Activated CD8-positive, alpha-beta T cell treated with anti-CD3 and anti-CD28 coated beads, Interleukin-2, amount 10 ng/mL, durations not matched to agents 7 days and 5 days (primary cell): ENCODE results near the gene PCDHGA4. TPM values are rescaled to one million over a fixed set of nuclear protein-coding genes. Genes with fewer than 3 reads are reported as not detected.

Experiments
- total RNA-seq, 2 experiments: library from RNA; stranded (reverse); gene quantifications; one replicate each; pipeline ENCODE4 v1.2.3, GENCODE V29; 2021

The PCDHGA4 gene
- total RNA-seq, 2 experiments from 2014 or later, result 0.10 TPM; not detected in 1

Other genes with a start within 250 kb of the PCDHGA4 start
- not detected for gene PCDHB4, start 233.2 kb upstream of the PCDHGA4 start, total RNA-seq
- gene PCDHB5, start 219.8 kb upstream of the PCDHGA4 start, total RNA-seq, result not detected
- not detected for gene PCDHB6, start 205.0 kb upstream of the PCDHGA4 start, total RNA-seq
- not detected for gene PCDHB7, start 182.4 kb upstream of the PCDHGA4 start, total RNA-seq
- gene PCDHB8, start 177.2 kb upstream of the PCDHGA4 start, total RNA-seq, result not detected
- not detected for gene PCDHB16, start 172.6 kb upstream of the PCDHGA4 start, total RNA-seq
- gene PCDHB9, start 167.9 kb upstream of the PCDHGA4 start, total RNA-seq, result not detected
- not detected for gene PCDHB10, start 162.7 kb upstream of the PCDHGA4 start, total RNA-seq
- gene PCDHB11, start 155.4 kb upstream of the PCDHGA4 start, total RNA-seq, result not detected
- gene PCDHB12, start 146.3 kb upstream of the PCDHGA4 start, total RNA-seq, result not detected
- gene PCDHB13, start 141.1 kb upstream of the PCDHGA4 start, total RNA-seq, result not detected
- not detected for gene PCDHB14, start 131.7 kb upstream of the PCDHGA4 start, total RNA-seq
- gene PCDHB15, start 109.6 kb upstream of the PCDHGA4 start, total RNA-seq, result not detected
- gene SLC25A2, start 51.0 kb upstream of the PCDHGA4 start, total RNA-seq, result under 1 TPM; 0.39 to 0.84 TPM
- 10 to 100 TPM; 65.5 to 67.0 TPM for gene TAF7, start 34.2 kb upstream of the PCDHGA4 start, total RNA-seq
- not detected for gene PCDHGA1, start 24.5 kb upstream of the PCDHGA4 start, total RNA-seq
- not detected for gene PCDHGA2, start 16.3 kb upstream of the PCDHGA4 start, total RNA-seq
- gene PCDHGA3, start 11.2 kb upstream of the PCDHGA4 start, total RNA-seq, result not detected
- gene PCDHGB1, start 4.9 kb upstream of the PCDHGA4 start, total RNA-seq, result not detected
- gene PCDHGB2, start 5.0 kb downstream of the PCDHGA4 start, total RNA-seq, result under 1 TPM; 0.13 TPM
- under 1 TPM; 0.05 to 0.11 TPM for gene PCDHGA5, start 9.1 kb downstream of the PCDHGA4 start, total RNA-seq
- under 1 TPM; 0.16 to 0.26 TPM for gene PCDHGB3, start 15.2 kb downstream of the PCDHGA4 start, total RNA-seq
- gene PCDHGA6, start 18.9 kb downstream of the PCDHGA4 start, total RNA-seq, result under 1 TPM; 0.08 to 0.11 TPM
- not detected for gene PCDHGA7, start 27.7 kb downstream of the PCDHGA4 start, total RNA-seq
- gene PCDHGB4, start 32.7 kb downstream of the PCDHGA4 start, total RNA-seq, result not detected
- not detected for gene PCDHGA8, start 37.6 kb downstream of the PCDHGA4 start, total RNA-seq
- under 1 TPM in 1 of 2 experiments, not detected in 1; 0.16 TPM for gene PCDHGB5, start 42.9 kb downstream of the PCDHGA4 start, total RNA-seq
- under 1 TPM in 1 of 2 experiments, not detected in 1; 0.08 TPM for gene PCDHGA9, start 47.8 kb downstream of the PCDHGA4 start, total RNA-seq
- gene PCDHGB6, start 53.0 kb downstream of the PCDHGA4 start, total RNA-seq, result not detected
- not detected for gene PCDHGA10, start 58.0 kb downstream of the PCDHGA4 start, total RNA-seq
- not detected for gene PCDHGB7, start 62.7 kb downstream of the PCDHGA4 start, total RNA-seq
- under 1 TPM in 1 of 2 experiments, not detected in 1; 0.05 TPM for gene PCDHGA11, start 66.0 kb downstream of the PCDHGA4 start, total RNA-seq
- not detected for gene PCDHGA12, start 75.5 kb downstream of the PCDHGA4 start, total RNA-seq
- not detected for gene PCDHGC3, start 120.9 kb downstream of the PCDHGA4 start, total RNA-seq
- gene PCDHGC4, start 130.0 kb downstream of the PCDHGA4 start, total RNA-seq, result not detected
- gene PCDHGC5, start 134.1 kb downstream of the PCDHGA4 start, total RNA-seq, result not detected